GM19467 (cell line): Measurements from ENCODE around the gene LY6G5C.

ENCODE experiments used
- ATAC-seq: cut with Tn5 transposase; IDR thresholded peaks from one replicate; pipeline ENCODE4 v1.9.1; 2021; ENCODE audit warnings: mild to moderate bottlenecking, moderate library complexity; ENCODE audit not compliant: unreplicated experiment

Gene LY6G5C

GRCh38 chr6:31663126-31663960 is 17.5 kb downstream of the LY6G5C start:
- ATAC-seq, result no peak

- ATAC-seq, result no peak
Observed at GRCh38 chr6:31662124-31662723, 18.6 kb downstream of the LY6G5C start.

GRCh38 chr6:31661262-31662123 is 19.4 kb downstream of the LY6G5C start:
- no peak for ATAC-seq

GRCh38 chr6:31660381-31661261 is 20.2 kb downstream of the LY6G5C start, which contains the start of gene C6orf47:
Gene C6orf47, minus strand, starts transcription at chr6:31660778. Its CDS starts 831 bp downstream, at chr6:31659947.
- peak; percentile 36 for ATAC-seq

- ATAC-seq, result no peak
Observed at GRCh38 chr6:31659649-31660380, 21.1 kb downstream of the LY6G5C start.

- ATAC-seq, result no peak
Observed at GRCh38 chr6:31658983-31659648, 21.8 kb downstream of the LY6G5C start.

- ATAC-seq, result no peak
Observed at GRCh38 chr6:31658158-31658688, 22.6 kb downstream of the LY6G5C start.

- ATAC-seq, result no peak
Observed at GRCh38 chr6:31657406-31658157, 23.3 kb downstream of the LY6G5C start.

GRCh38 chr6:31655349-31656237 is 25.3 kb downstream of the LY6G5C start, which contains the start of gene APOM:
Gene APOM, plus strand, starts transcription at chr6:31655894. Its CDS starts 73 bp downstream, at chr6:31655967.
- no peak for ATAC-seq

GRCh38 chr6:31654574-31655348 is 26.1 kb downstream of the LY6G5C start:
- no peak for ATAC-seq

GRCh38 chr6:31652925-31653724 is 27.7 kb downstream of the LY6G5C start:
- ATAC-seq, result peak; percentile 49

GRCh38 chr6:31651602-31652191 is 29.2 kb downstream of the LY6G5C start:
- peak; percentile 16 for ATAC-seq

GRCh38 chr6:31645325-31645724 is 35.5 kb downstream of the LY6G5C start:
- ATAC-seq, result no peak

GRCh38 chr6:31643818-31644454 is 36.9 kb downstream of the LY6G5C start:
- no peak for ATAC-seq
